H1 (cell line): ENCODE measurements around the gene TTPAL. TPM values are rescaled to one million over a fixed set of nuclear protein-coding genes. Genes with fewer than 3 reads are reported as not detected.

Experiments
- BCL11A ChIP-seq, 2 experiments: IDR thresholded peaks; one replicate each; pipeline ENCODE4 v1.6.1; 2011; ENCODE audit warnings: low read depth in 2 of 2, low read length in 2 of 2, mild to moderate bottlenecking in 2 of 2
- CHD7 ChIP-seq: fragments of 300-600 bp; sonication (generic); IDR thresholded peaks from 2 replicates; pipeline ENCODE4 v1.7.1; 2012; ENCODE audit warnings: low read length, moderate library complexity, mild to moderate bottlenecking, inconsistent platforms; ENCODE audit not compliant: insufficient replicate concordance
- POU5F1 ChIP-seq: IDR thresholded peaks from 2 replicates; pipeline ENCODE4 v1.6.1; 2011; ENCODE audit warnings: low read depth, mild to moderate bottlenecking, low read length, moderate library complexity
- SP4 ChIP-seq: IDR thresholded peaks from 2 replicates; pipeline ENCODE4 v1.6.1; 2012; ENCODE audit warnings: low read length, inconsistent platforms
- polyA plus RNA-seq, 7 experiments: library from polyadenylated mRNA; depleted of rRNA in 3 of 7; stranded (reverse) in 5 of 7; unstranded in 2 of 7; fragments of >200 nt in 5 of 7; fragments of 200-250 nt in 2 of 7; gene quantifications; 1 replicate in 5 of 7; 2 replicates in 1 of 7; 4 replicates in 1 of 7; pipeline versions ENCODE4 v1.2.1 to v1.2.3, GENCODE V29; 2011 to 2013; ENCODE audit warnings: missing spikeins in 2 of 7, mixed read lengths in 2 of 7
- total RNA-seq: library from RNA; stranded (reverse); fragmentation: NEBNext Ultra II Directional; extraction: Animal tissue kit (Norgen Biotek cat#: 25700); gene quantifications from 2 replicates; pipeline ENCODE4 v1.2.1, GENCODE V29; 2021

The TTPAL gene
- total and polyA plus RNA-seq, 2 of the 8 experiments (the other 6 are each of a cell fraction or from before 2014, with no cell fraction given): 2.8 to 14.0 TPM

GRCh38 chr20:44500221-44500620 lies 24.5 kb downstream of the TTPAL start (continued):
- TF ChIP-seq CHD7 (no peak), POU5F1 (no peak), BCL11A (IDR thresholded peaks at IDR 0.05; ENCODE audit: low read depth in 2 of 2, low read length in 2 of 2) (no peak), SP4 (no peak)
